ENCODE data around the gene CDK5RAP2.

GRCh38 chr9:120402741-120403542, 177.0 kb downstream of the CDK5RAP2 start:
- no peak for TF ChIP-seq YY1 (IDR thresholded peaks at IDR 0.05; ENCODE audit: low read depth)
- TF ChIP-seq TAF1 (IDR thresholded peaks at IDR 0.05; ENCODE audit: low read depth): no peak
- no peak for TF ChIP-seq EP300 (IDR thresholded peaks at IDR 0.05; ENCODE audit: borderline replicate concordance)
